Body of pancreas (tissue), 4 donors: Measurements from ENCODE around the gene ARHGEF39.

ENCODE experiments used
- POLR2A ChIP-seq, 3 donors: fragments of 450-650 bp; IDR thresholded peaks; one replicate each; pipeline ENCODE4 v1.6.1; 2016; ENCODE audit warnings: antibody characterized with exemption in 3 of 3, mild to moderate bottlenecking in 2 of 3
- TF ChIP-seq, protein P1 (sequence below), 7 experiments: fragments of 450-650 bp in 4 of 7; fragments of 200-600 bp in 3 of 7; sonication (generic) in 3 of 7; IDR thresholded peaks; one replicate each; pipeline ENCODE4 v1.5.1; 2016 to 2019; ENCODE audit warnings: antibody characterized with exemption in 7 of 7

DNA sequence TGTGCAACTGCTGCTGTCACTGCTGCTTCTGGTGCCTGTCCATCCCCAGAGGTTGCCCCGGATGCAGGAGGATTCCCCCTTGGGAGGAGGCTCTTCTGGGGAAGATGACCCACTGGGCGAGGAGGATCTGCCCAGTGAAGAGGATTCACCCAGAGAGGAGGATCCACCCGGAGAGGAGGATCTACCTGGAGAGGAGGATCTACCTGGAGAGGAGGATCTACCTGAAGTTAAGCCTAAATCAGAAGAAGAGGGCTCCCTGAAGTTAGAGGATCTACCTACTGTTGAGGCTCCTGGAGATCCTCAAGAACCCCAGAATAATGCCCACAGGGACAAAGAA is 9.0 kb upstream of the ARHGEF39 start:
- TF ChIP-seq, protein P1, sequence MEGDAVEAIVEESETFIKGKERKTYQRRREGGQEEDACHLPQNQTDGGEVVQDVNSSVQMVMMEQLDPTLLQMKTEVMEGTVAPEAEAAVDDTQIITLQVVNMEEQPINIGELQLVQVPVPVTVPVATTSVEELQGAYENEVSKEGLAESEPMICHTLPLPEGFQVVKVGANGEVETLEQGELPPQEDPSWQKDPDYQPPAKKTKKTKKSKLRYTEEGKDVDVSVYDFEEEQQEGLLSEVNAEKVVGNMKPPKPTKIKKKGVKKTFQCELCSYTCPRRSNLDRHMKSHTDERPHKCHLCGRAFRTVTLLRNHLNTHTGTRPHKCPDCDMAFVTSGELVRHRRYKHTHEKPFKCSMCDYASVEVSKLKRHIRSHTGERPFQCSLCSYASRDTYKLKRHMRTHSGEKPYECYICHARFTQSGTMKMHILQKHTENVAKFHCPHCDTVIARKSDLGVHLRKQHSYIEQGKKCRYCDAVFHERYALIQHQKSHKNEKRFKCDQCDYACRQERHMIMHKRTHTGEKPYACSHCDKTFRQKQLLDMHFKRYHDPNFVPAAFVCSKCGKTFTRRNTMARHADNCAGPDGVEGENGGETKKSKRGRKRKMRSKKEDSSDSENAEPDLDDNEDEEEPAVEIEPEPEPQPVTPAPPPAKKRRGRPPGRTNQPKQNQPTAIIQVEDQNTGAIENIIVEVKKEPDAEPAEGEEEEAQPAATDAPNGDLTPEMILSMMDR (IDR thresholded peaks at IDR 0.05) = no peak
- TF ChIP-seq POLR2A (IDR thresholded peaks at IDR 0.05) = no peak
